K562 (cell line): ENCODE results near the gene ADRA1B.

ENCODE experiments used
- CHD2 ChIP-seq: IDR thresholded peaks from 2 replicates; pipeline ENCODE4 v1.6.1; 2011; ENCODE audit warnings: low read depth, low read length
- EP300 ChIP-seq: IDR thresholded peaks from 2 replicates; pipeline ENCODE4 v1.6.1; 2012; ENCODE audit warnings: low read length, improper control_type of control experiment
- HDAC1 ChIP-seq, 2 experiments: fragments of 450-650 bp; IDR thresholded peaks; 2 replicates each; pipeline ENCODE4 v1.6.1; 2016 to 2017; ENCODE audit warnings: inconsistent platforms in 1 of 2, mild to moderate bottlenecking in 1 of 2, moderate library complexity in 1 of 2
- HDAC2 ChIP-seq: fragments of 450-650 bp; IDR thresholded peaks from 2 replicates; pipeline ENCODE4 v1.6.1; 2016; ENCODE audit warnings: mild to moderate bottlenecking
- LARP7 ChIP-seq: fragments of 450-650 bp; IDR thresholded peaks from 2 replicates; pipeline ENCODE4 v1.6.1; 2016
- POLR2A ChIP-seq: fragments of 450-650 bp; conservative IDR thresholded peaks from 2 replicates; pipeline ENCODE4 v1.6.1; 2016
- RCOR1 ChIP-seq, 2 experiments: IDR thresholded peaks; 2 replicates each; pipeline ENCODE4 v1.6.1; 2012; ENCODE audit warnings: low read depth in 2 of 2, low read length in 2 of 2, borderline replicate concordance in 1 of 2, improper control_type of control experiment in 1 of 2
- TF ChIP-seq, protein P1 (sequence below), 3 experiments: IDR thresholded peaks in 2 of 3; conservative IDR thresholded peaks in 1 of 3; 2 replicates each; pipeline ENCODE4 v1.5.1; 2011 to 2012; ENCODE audit warnings: low read length in 3 of 3, mild to moderate bottlenecking in 3 of 3, control low read depth in 2 of 3, improper control_type of control experiment in 1 of 3, inconsistent platforms in 1 of 3, low read depth in 1 of 3, mixed read lengths in 1 of 3, moderate library complexity in 1 of 3; ENCODE audit not compliant: insufficient read depth in 2 of 3
- TF ChIP-seq, protein P2 (sequence below): sonication (generic); formaldehyde crosslinking; IDR thresholded peaks from 2 replicates; pipeline ENCODE4 v1.8.0; 2023; ENCODE audit warnings: mild to moderate bottlenecking, missing genetic modification reagents

DNA sequence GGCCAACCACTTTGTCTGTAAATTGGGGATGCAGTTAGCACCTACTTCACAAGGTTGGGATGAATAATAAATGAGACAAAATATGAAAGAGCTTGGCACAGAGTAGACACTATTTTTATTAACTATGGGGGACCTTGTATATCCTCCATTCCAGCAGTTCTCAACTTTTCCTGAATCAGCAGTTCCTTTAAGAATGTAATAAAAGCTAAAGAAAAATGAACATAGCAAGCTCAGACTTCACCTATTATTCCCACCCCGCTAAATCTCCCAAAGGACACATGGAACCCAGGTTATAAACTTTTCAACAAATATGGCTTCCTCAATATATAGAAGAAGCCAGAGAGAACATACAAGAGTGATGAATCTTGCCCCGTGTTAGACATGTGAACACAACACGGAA lies 60.6 kb downstream of the ADRA1B start:
- TF ChIP-seq, protein P1, sequence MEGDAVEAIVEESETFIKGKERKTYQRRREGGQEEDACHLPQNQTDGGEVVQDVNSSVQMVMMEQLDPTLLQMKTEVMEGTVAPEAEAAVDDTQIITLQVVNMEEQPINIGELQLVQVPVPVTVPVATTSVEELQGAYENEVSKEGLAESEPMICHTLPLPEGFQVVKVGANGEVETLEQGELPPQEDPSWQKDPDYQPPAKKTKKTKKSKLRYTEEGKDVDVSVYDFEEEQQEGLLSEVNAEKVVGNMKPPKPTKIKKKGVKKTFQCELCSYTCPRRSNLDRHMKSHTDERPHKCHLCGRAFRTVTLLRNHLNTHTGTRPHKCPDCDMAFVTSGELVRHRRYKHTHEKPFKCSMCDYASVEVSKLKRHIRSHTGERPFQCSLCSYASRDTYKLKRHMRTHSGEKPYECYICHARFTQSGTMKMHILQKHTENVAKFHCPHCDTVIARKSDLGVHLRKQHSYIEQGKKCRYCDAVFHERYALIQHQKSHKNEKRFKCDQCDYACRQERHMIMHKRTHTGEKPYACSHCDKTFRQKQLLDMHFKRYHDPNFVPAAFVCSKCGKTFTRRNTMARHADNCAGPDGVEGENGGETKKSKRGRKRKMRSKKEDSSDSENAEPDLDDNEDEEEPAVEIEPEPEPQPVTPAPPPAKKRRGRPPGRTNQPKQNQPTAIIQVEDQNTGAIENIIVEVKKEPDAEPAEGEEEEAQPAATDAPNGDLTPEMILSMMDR (IDR thresholded peaks at IDR 0.05 in 2 of 3, conservative IDR thresholded peaks at IDR 0.05 in 1 of 3; ENCODE audit: insufficient read depth in 2 of 3, low read depth in 1 of 3, low read length in 3 of 3): no peak
- TF ChIP-seq HDAC1 (IDR thresholded peaks at IDR 0.05) (no peak), RCOR1 (IDR thresholded peaks at IDR 0.05; ENCODE audit: borderline replicate concordance in 1 of 2, low read depth in 2 of 2, low read length in 2 of 2) (no peak), POLR2A (no peak), HDAC2 (no peak), LARP7 (no peak), CHD2 (no peak), EP300 (no peak)
- TF ChIP-seq, protein P2, sequence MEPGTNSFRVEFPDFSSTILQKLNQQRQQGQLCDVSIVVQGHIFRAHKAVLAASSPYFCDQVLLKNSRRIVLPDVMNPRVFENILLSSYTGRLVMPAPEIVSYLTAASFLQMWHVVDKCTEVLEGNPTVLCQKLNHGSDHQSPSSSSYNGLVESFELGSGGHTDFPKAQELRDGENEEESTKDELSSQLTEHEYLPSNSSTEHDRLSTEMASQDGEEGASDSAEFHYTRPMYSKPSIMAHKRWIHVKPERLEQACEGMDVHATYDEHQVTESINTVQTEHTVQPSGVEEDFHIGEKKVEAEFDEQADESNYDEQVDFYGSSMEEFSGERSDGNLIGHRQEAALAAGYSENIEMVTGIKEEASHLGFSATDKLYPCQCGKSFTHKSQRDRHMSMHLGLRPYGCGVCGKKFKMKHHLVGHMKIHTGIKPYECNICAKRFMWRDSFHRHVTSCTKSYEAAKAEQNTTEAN (CRISPR knock-in tag): no peak
